Heart left ventricle (tissue), 16 donors: ENCODE data around the gene IL2. TPM values are rescaled to one million over a fixed set of nuclear protein-coding genes. Genes with fewer than 3 reads are reported as not detected.

ENCODE experiments used
- ATAC-seq, 4 donors: fragments of 200-7000 bp; cut with Tn5 transposase; one replicate each; pipeline ENCODE4 v1.9.1; 2020 to 2022; ENCODE audit warnings: moderate library complexity in 4 of 4, mild to moderate bottlenecking in 3 of 4, moderate number of reproducible peaks in 1 of 4
- DNase-seq, 5 donors: peaks; one replicate each; pipeline ENCODE4 v3.0.0-alpha.2; 2020
- H3K27ac ChIP-seq, 12 donors: fragments of 200-600 bp; sonication (generic) in 4 of 12; one replicate each; pipeline versions ENCODE4 v1.5.0 to v1.8.0; 2016 to 2022; ENCODE audit warnings: mild to moderate bottlenecking in 2 of 12
- H3K27me3 ChIP-seq, 9 donors: fragments of 200-600 bp; sonication (generic) in 2 of 9; one replicate each; pipeline versions ENCODE4 v1.5.1 to v1.8.0; 2016 to 2022; ENCODE audit warnings: mild to moderate bottlenecking in 3 of 9
- H3K36me3 ChIP-seq, 9 donors: fragments of 200-600 bp; sonication (generic) in 2 of 9; one replicate each; pipeline versions ENCODE4 v1.5.0 to v1.8.0; 2018 to 2022; ENCODE audit warnings: mild to moderate bottlenecking in 2 of 9
- H3K4me1 ChIP-seq, 12 donors: fragments of 200-600 bp; sonication (generic) in 4 of 12; one replicate each; pipeline versions ENCODE4 v1.5.0 to v1.8.0; 2016 to 2022; ENCODE audit warnings: mild to moderate bottlenecking in 3 of 12
- H3K4me3 ChIP-seq, 12 donors: fragments of 200-600 bp; sonication (generic) in 4 of 12; one replicate each; pipeline versions ENCODE4 v1.5.0 to v1.8.0; 2017 to 2022; ENCODE audit warnings: mild to moderate bottlenecking in 9 of 12, moderate library complexity in 4 of 12
- H3K9me3 ChIP-seq, 12 donors: fragments of 200-600 bp; sonication (generic) in 4 of 12; one replicate each; pipeline versions ENCODE4 v1.5.0 to v1.8.0; 2016 to 2022; ENCODE audit warnings: mild to moderate bottlenecking in 1 of 12
- POLR2A ChIP-seq, 2 donors: fragments of 450-650 bp; IDR thresholded peaks; one replicate each; pipeline ENCODE4 v1.6.1; 2017; ENCODE audit warnings: antibody characterized with exemption in 2 of 2, mild to moderate bottlenecking in 2 of 2, moderate library complexity in 2 of 2
- WGBS, 4 donors: extraction: QIAGEN DNeasy Blood & Tissue Kit in 2 of 4; methylation state at CpG; one replicate each; pipeline versions ENCODE4 v1.1.5 to v1.1.7; 2013 to 2018; 5-methylcytosine and 5-hydroxymethylcytosine counted together
- intact Hi-C, 10 donors: fragments of 100-400 bp; cut with DNase I; formaldehyde crosslinking; loops; one replicate each; pipeline versions ENCODE4 v1.11.1 to v1.14.2; 2022
- polyA plus RNA-seq, 2 donors: library from polyadenylated mRNA; stranded (reverse); fragments of 200-250 nt; gene quantifications; one replicate each; pipeline ENCODE4 v1.2.3, GENCODE V29; 2013
- total RNA-seq, 9 donors: library from RNA; depleted of rRNA in 2 of 9; stranded (reverse); fragments of >200 nt in 2 of 9; fragmentation: NEBNext Ultra II Directional in 3 of 9; extraction: Animal tissue kit (Norgen Biotek cat#: 25700) in 3 of 9; gene quantifications; one replicate each; pipeline versions ENCODE4 v1.1.0 to v1.2.4, GENCODE V29; 2016 to 2023
- TF ChIP-seq, protein P1 (sequence below), 12 donors: fragments of 200-600 bp; sonication (generic) in 4 of 12; IDR thresholded peaks; one replicate each; pipeline versions ENCODE4 v1.5.0 to v1.8.0; 2018 to 2022; ENCODE audit warnings: antibody characterized with exemption in 12 of 12, mild to moderate bottlenecking in 5 of 12
- donor health status: ischemic (EF 13 %, LVEDD 7.1; RV severe dilation, severe dysfunction).
- donor health status: healthy with polysubstance abuse.
- donor health status: DM: no; HTN: yes; CAD: no.
- donor health status: DM: no; HTN: no; CAD: no.
- donor health status: ischemic (EF 25% LVEDD 6.9; RV normal size, moderate dysfunction).
- donor health status: ischemic (EF 25% LVEDD 5.7; RV mildly dilated, moderate dysfunction).
- donor health status: healthy.
- donor health status: DM: yes; HTN: yes; CAD: no.
- donor health status: ischemic (EF 35%, LVEDD 5.7; RV mildly dilated, moderate dysfunction).
- donor health status: nonischemic (EF 11% LVEDD 7.7; RV severe dilation, severe dysfunction).
- donor health status: DM: yes; HTN: yes; CAD: no.
- donor health status: PGD.
- donor health status: ischemic (EF 29% LVEDD 5.4; RV normal size, mild dysfunction).
- donor health status: nonischemic (EF 23%, LVEDD 6.1; RV moderate dilation, normal function).

Gene IL2
- total and polyA plus RNA-seq, 11 donors = not detected

DNA sequence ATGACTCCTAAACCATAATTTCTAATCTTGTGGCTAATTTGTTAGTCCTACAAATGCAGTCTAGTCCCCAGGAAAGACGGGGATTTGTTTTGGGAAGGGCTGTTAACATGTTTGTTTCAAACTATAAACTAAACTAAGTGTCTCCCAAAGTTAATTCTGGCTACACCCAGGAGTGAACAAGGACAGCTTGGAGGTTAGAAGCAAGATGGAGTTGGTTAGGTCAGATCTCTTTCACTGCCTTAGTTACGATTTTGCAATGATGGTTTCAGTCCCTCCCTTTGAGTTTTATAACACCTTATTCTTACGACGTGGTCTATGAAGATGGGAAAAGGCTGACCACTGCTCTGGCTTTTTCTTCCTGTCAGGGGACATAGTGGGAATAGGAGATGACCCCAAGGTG, 27.0 kb upstream of the IL2 start:
- Histone ChIP-seq H3K36me3 (no peaks in the 10 kb centered on the region), H3K27ac (no peak overlapping the region), H3K4me1 (no peaks in the 10 kb centered on the region), H3K4me3 (no peak overlapping the region), H3K27me3 (no peaks in the 10 kb centered on the region), H3K9me3 (peaks cover 0 to 15% (median 9%) of the 10 kb centered on the region in 12 donors)
- TF ChIP-seq, protein P1, sequence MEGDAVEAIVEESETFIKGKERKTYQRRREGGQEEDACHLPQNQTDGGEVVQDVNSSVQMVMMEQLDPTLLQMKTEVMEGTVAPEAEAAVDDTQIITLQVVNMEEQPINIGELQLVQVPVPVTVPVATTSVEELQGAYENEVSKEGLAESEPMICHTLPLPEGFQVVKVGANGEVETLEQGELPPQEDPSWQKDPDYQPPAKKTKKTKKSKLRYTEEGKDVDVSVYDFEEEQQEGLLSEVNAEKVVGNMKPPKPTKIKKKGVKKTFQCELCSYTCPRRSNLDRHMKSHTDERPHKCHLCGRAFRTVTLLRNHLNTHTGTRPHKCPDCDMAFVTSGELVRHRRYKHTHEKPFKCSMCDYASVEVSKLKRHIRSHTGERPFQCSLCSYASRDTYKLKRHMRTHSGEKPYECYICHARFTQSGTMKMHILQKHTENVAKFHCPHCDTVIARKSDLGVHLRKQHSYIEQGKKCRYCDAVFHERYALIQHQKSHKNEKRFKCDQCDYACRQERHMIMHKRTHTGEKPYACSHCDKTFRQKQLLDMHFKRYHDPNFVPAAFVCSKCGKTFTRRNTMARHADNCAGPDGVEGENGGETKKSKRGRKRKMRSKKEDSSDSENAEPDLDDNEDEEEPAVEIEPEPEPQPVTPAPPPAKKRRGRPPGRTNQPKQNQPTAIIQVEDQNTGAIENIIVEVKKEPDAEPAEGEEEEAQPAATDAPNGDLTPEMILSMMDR (IDR thresholded peaks at IDR 0.05) = no peak
- no peak for TF ChIP-seq POLR2A (IDR thresholded peaks at IDR 0.05)
- intact Hi-C loops = no loop called here
- 57 to 69% (median 64%) methylated on average over 4 of the region's 4 CpGs for WGBS, 4 donors
- ATAC-seq (no peak), DNase-seq (no peak)

DNA sequence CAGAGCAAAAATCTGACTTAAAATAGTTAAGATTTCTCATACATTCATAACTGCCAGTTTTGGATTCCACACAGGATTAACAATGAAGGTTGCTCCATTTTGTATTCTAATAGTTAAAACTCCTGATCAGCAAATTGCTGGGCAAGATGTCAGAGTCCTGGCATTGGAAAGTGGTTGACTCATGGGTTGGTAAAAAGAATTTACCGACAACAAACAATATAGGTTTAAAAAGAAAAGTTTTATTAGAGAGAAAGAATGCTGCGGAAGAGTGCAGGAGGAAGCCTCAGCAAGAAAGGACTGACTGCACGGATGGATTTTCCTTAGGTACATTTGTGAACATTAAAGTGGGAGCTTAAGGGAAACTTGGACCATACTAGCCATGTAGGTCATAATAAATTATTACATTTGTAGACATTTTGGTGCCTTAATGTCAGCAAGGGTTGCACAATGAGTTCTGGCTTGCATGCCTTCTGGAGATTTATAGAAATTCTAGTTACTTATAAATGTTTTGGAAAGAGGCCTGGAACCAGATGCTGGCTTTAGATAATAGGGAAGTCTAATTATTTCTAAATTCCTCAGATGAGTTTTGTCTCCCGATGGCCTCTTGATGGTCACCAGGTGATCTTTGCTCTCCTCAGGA, 25.4 kb upstream of the IL2 start:
- Histone ChIP-seq H3K9me3 (peaks cover 0 to 6% (median 0%) of the 10 kb centered on the region in 12 donors), H3K4me3 (no peak overlapping the region), H3K36me3 (no peaks in the 10 kb centered on the region), H3K27ac (no peak overlapping the region), H3K4me1 (no peaks in the 10 kb centered on the region), H3K27me3 (no peaks in the 10 kb centered on the region)
- ATAC-seq (no peak), DNase-seq (no peak)
- 80 to 91% (median 87%) methylated on average over 4 of the region's 4 CpGs for WGBS, 4 donors
- no peak for TF ChIP-seq POLR2A (IDR thresholded peaks at IDR 0.05)
- TF ChIP-seq, protein P1 (IDR thresholded peaks at IDR 0.05) = no peak
- intact Hi-C loops = no loop called here

DNA sequence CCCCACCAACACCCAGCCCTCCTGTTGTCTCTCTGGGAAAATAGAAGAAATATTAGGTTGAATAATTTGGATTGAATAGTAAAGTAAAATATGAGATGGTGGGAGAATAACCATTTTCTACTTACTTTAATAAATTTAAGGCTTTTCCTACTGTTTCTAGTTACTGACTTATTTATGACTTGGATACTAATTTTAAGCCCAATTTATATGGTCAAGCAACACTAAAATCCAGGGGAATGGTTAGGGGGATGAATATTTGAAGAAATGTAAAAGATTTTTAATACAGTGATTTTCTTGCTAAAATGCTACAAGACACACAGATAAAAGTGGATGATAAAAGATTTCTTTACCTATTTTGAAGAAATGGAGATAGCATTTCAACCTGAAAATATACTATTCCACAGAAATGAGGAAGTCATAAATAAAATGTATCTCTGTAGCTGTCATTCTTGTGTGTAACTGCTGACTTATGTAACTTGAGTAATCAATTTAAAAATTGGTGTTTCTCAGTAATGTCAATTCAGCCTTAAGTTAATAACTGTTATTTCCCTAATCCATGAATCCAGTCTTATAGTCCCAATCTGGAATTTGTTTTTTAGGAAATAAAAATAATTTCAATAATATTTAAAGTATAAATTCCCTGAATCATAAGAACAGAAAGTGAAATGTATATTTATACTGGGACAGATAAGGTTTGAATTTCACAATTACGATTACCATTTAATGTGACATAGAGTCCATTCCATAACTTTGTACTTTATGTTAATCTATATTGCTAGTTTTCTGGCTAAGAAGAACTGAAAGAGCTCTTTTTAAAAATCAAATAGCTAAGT, 24.3 kb upstream of the IL2 start:
- Histone ChIP-seq H3K36me3 (no peaks in the 10 kb centered on the region), H3K27me3 (no peaks in the 10 kb centered on the region), H3K27ac (no peak overlapping the region), H3K9me3 (no peaks in the 10 kb centered on the region), H3K4me1 (no peaks in the 10 kb centered on the region), H3K4me3 (no peak overlapping the region)
- intact Hi-C loops = no loop called here
- ATAC-seq (no peak), DNase-seq (no peak)
- WGBS, 4 donors = 89 to 98% (median 93%) methylated on average over 1 of the region's 1 CpG
- TF ChIP-seq, protein P1 (IDR thresholded peaks at IDR 0.05) = no peak
- no peak for TF ChIP-seq POLR2A (IDR thresholded peaks at IDR 0.05)

DNA sequence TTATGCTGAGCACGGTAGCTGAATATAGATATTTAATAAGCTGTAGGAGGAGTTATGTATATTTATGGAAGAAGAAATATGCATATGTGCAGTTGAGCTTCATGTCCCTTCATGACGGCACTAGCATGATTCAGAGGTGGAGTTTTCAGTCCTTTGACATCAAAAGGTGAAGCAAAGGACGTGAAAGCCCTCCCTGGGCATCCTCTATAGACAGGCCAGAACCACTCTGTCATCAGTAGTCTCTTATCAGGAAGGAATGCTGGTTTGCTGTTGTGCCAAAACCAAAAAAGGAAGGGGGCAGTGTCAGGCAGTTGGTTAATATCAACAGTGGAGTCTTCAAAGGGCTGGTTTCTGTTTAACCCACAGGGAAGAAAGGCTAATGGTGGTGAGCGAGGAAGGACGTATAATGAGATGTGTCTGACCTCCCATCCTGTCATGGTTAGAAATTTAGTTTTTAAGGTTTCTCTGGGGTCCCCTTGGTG, 23.5 kb upstream of the IL2 start:
- intact Hi-C loops = no loop called here
- no peaks in the 10 kb centered on the region for H3K4me1 ChIP-seq
- no peaks in the 10 kb centered on the region for H3K36me3 ChIP-seq
- H3K4me3 ChIP-seq = no peak overlapping the region
- no peaks in the 10 kb centered on the region for H3K9me3 ChIP-seq
- TF ChIP-seq, protein P1 (IDR thresholded peaks at IDR 0.05) = no peak
- no peak for TF ChIP-seq POLR2A (IDR thresholded peaks at IDR 0.05)
- no peaks in the 10 kb centered on the region for H3K27me3 ChIP-seq
- WGBS, 4 donors = 9 to 16% (median 14%) methylated on average over 5 of the region's 5 CpGs
- H3K27ac ChIP-seq = no peak overlapping the region
- ATAC-seq (peak; percentile 29 to 86 (median 49)), DNase-seq (peak in 1 of 5 donors; percentile 10)
